Esophagus squamous epithelium (tissue), 5 donors: ENCODE results near the gene IL1RN. TPM values are rescaled to one million over a fixed set of nuclear protein-coding genes. Genes with fewer than 3 reads are reported as not detected.

Source experiments
- DNase-seq: peaks from one replicate; lab custom pipeline; 2025; lab: John Stamatoyannopoulos, UW
- H3K27ac ChIP-seq, 4 donors: fragments of 200-600 bp; sonication (generic); one replicate each; pipeline ENCODE4 v1.5.1; 2016 to 2019; ENCODE audit warnings: mild to moderate bottlenecking in 1 of 4
- H3K27me3 ChIP-seq, 4 donors: fragments of 200-600 bp; sonication (generic); 1 replicate in 3 of 4; 2 replicates in 1 of 4; pipeline versions ENCODE4 v1.5.1 to v1.6.0; 2017 to 2021; ENCODE audit warnings: antibody characterized with exemption in 1 of 4
- H3K36me3 ChIP-seq, 3 donors: fragments of 200-600 bp; sonication (generic); one replicate each; pipeline ENCODE4 v1.5.1; 2016 to 2019
- H3K4me1 ChIP-seq, 3 donors: fragments of 200-600 bp; sonication (generic); one replicate each; pipeline ENCODE4 v1.5.1; 2017 to 2019
- H3K4me3 ChIP-seq, 4 donors: fragments of 200-600 bp; sonication (generic); 1 replicate in 3 of 4; 2 replicates in 1 of 4; pipeline ENCODE4 v1.5.1; 2016 to 2019; ENCODE audit warnings: mild to moderate bottlenecking in 2 of 4, moderate library complexity in 1 of 4
- H3K9me3 ChIP-seq, 3 donors: fragments of 200-600 bp; sonication (generic); one replicate each; pipeline ENCODE4 v1.5.1; 2016 to 2019
- CTCF ChIP-seq, 6 experiments: fragments of 450-650 bp in 4 of 6; fragments of 200-600 bp in 2 of 6; sonication (generic) in 2 of 6; IDR thresholded peaks; one replicate each; pipeline ENCODE4 v1.5.1; 2016 to 2019; ENCODE audit warnings: antibody characterized with exemption in 6 of 6, mild to moderate bottlenecking in 4 of 6, moderate library complexity in 4 of 6
- POLR2A ChIP-seq, 4 donors: fragments of 450-650 bp; IDR thresholded peaks; one replicate each; pipeline ENCODE4 v1.6.1; 2017; ENCODE audit warnings: antibody characterized with exemption in 4 of 4, mild to moderate bottlenecking in 4 of 4, moderate library complexity in 3 of 4
- WGBS, 2 donors: methylation state at CpG; one replicate each; pipeline ENCODE4 v1.1.5; 2018; 5-methylcytosine and 5-hydroxymethylcytosine counted together
- intact Hi-C: fragments of 100-400 bp; cut with DNase I; formaldehyde crosslinking; loops from one replicate; pipeline ENCODE4 v1.15.0; 2022
- total RNA-seq, 4 donors: library from RNA; depleted of rRNA; stranded (reverse); fragments of >200 nt; gene quantifications; one replicate each; pipeline ENCODE4 v1.1.0, GENCODE V29; 2016
- donor health status: DM: yes; HTN: yes; CAD: no.

The IL1RN gene
- total RNA-seq, 4 donors from 2014 or later = 594 to 1,539 (median 978) TPM

GRCh38 chr2:113157897-113158753 lies 30.7 kb downstream of the IL1RN start:
- Histone ChIP-seq H3K27ac (peak overlapping the region; percentile 79 to 93 (median 92)), H3K9me3 (no peaks in the 10 kb centered on the region), H3K27me3 (peaks cover 0 to 36% (median 0%) of the 10 kb centered on the region in 4 donors), H3K36me3 (no peaks in the 10 kb centered on the region), H3K4me1 (peaks cover 6 to 29% (median 16%) of the 10 kb centered on the region in 3 donors), H3K4me3 (peak overlapping the region; percentile 55 to 79 (median 71))
- DNase-seq = no peak
- TF ChIP-seq CTCF (IDR thresholded peaks at IDR 0.05) (no peak), POLR2A (IDR thresholded peaks at IDR 0.05) (peak in 1 of 4 donors; percentile 10)
- intact Hi-C loops = no loop called here
- WGBS, 2 donors = 21 to 55% methylated on average over 6 to 7 of the region's 10 CpGs

- Histone ChIP-seq H3K27ac (peak overlapping the region in 1 of 4 donors; percentile 93), H3K4me1 (peaks cover 6 to 29% (median 17%) of the 10 kb centered on the region in 3 donors), H3K4me3 (no peak overlapping the region), H3K36me3 (no peaks in the 10 kb centered on the region), H3K27me3 (peaks cover 0 to 36% (median 0%) of the 10 kb centered on the region in 4 donors), H3K9me3 (no peaks in the 10 kb centered on the region)
- TF ChIP-seq CTCF (IDR thresholded peaks at IDR 0.05) (no peak), POLR2A (IDR thresholded peaks at IDR 0.05) (no peak)
- 65 to 78% methylated on average over 4 of the region's 4 CpGs for WGBS, 2 donors
- intact Hi-C loops = no loop called here
- DNase-seq = no peak
Observed at GRCh38 chr2:113158884-113159553, 31.6 kb downstream of the IL1RN start.

- H3K9me3 ChIP-seq = no peaks in the 10 kb centered on the region
- DNase-seq = no peak
Observed at GRCh38 chr2:113160248-113160647, 32.9 kb downstream of the IL1RN start.

GRCh38 chr2:113160962-113161361 lies 33.6 kb downstream of the IL1RN start:
- no peaks in the 10 kb centered on the region for H3K36me3 ChIP-seq
- H3K4me3 ChIP-seq = no peak overlapping the region
- intact Hi-C loops = no loop called here
- peaks cover 6 to 39% (median 22%) of the 10 kb centered on the region in 3 donors for H3K4me1 ChIP-seq
- no peaks in the 10 kb centered on the region for H3K9me3 ChIP-seq
- H3K27ac ChIP-seq = no peak overlapping the region
- peaks cover 0 to 22% (median 0%) of the 10 kb centered on the region in 4 donors for H3K27me3 ChIP-seq
- DNase-seq = no peak
- 83 to 85% methylated on average over 5 of the region's 5 CpGs for WGBS, 2 donors
- TF ChIP-seq CTCF (IDR thresholded peaks at IDR 0.05) (no peak), POLR2A (IDR thresholded peaks at IDR 0.05) (no peak)

More at GRCh38 chr2:113160248-113160647, 32.9 kb downstream of the IL1RN start:
- peaks cover 6 to 39% (median 22%) of the 10 kb centered on the region in 3 donors for H3K4me1 ChIP-seq
- TF ChIP-seq CTCF (IDR thresholded peaks at IDR 0.05) (no peak), POLR2A (IDR thresholded peaks at IDR 0.05) (no peak)
- peaks cover 0 to 29% (median 0%) of the 10 kb centered on the region in 4 donors for H3K27me3 ChIP-seq
- H3K36me3 ChIP-seq = no peaks in the 10 kb centered on the region
- intact Hi-C loops = no loop called here
- WGBS, 2 donors = 100% methylated on average over 1 of the region's 1 CpG
- no peak overlapping the region for H3K27ac ChIP-seq
- no peak overlapping the region for H3K4me3 ChIP-seq
